ENCODE measurements around the gene DSTYK. TPM values are rescaled to one million over a fixed set of nuclear protein-coding genes. Genes with fewer than 3 reads are reported as not detected.

DSTYK gene, protein sequence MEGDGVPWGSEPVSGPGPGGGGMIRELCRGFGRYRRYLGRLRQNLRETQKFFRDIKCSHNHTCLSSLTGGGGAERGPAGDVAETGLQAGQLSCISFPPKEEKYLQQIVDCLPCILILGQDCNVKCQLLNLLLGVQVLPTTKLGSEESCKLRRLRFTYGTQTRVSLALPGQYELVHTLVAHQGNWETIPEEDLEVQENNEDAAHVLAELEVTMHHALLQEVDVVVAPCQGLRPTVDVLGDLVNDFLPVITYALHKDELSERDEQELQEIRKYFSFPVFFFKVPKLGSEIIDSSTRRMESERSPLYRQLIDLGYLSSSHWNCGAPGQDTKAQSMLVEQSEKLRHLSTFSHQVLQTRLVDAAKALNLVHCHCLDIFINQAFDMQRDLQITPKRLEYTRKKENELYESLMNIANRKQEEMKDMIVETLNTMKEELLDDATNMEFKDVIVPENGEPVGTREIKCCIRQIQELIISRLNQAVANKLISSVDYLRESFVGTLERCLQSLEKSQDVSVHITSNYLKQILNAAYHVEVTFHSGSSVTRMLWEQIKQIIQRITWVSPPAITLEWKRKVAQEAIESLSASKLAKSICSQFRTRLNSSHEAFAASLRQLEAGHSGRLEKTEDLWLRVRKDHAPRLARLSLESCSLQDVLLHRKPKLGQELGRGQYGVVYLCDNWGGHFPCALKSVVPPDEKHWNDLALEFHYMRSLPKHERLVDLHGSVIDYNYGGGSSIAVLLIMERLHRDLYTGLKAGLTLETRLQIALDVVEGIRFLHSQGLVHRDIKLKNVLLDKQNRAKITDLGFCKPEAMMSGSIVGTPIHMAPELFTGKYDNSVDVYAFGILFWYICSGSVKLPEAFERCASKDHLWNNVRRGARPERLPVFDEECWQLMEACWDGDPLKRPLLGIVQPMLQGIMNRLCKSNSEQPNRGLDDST
- 4.4 and 6.4 TPM in 2 replicates for polyA plus RNA-seq (2012; rRNA removed)
- 6.1 TPM in 2 replicates for polyA plus RNA-seq (2012; cell fraction: cytosol; rRNA removed)
- polyA plus RNA-seq (2012; cell fraction: nucleus; rRNA removed) = 3.4 and 4.5 TPM in 2 replicates

DNA sequence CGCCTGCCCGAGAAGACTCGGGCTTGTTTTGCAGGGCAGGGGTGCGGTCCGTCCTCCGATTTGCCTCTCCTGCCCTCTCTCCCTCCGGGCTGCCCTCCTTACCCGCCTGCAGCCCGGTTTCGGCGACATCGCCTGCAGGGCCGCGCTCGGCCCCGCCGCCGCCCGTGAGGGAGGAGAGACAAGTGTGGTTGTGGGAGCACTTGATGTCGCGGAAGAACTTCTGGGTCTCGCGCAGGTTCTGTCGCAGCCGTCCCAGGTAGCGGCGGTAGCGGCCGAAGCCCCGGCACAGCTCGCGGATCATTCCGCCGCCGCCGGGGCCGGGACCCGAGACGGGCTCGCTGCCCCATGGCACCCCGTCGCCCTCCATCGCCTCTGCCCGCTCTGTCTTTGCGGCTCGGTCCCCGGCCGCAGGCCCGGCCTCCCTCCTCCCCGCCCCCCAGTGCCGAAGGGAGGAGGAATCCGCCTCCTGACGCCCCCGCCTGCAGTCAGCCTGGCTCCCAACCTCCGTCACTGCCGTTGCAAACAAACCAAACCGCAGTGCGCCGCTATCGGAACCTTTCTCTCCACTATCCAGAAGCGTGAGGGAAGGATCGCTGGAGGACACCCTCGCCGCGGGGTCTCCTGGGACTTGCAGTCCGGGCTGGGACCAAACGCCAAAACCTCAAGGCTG is at the start of gene DSTYK:
Gene DSTYK, minus strand, starts transcription at position 534 of the 670 bp plus-strand sequence. Its CDS starts 167 bp downstream, at position 367.
- H3K4me2 ChIP-seq = peak within 1 kb of the TSS; percentile 88
- no peaks in the 10 kb centered on the region for H3F3A ChIP-seq (replicated peaks; ENCODE audit: insufficient read depth)
- no peaks in the 10 kb centered on the region for H4K20me1 ChIP-seq (ENCODE audit: insufficient read depth)
- ChIA-PET CTCF (interaction anchor here (1.0 to 3.1 kb wide), 6 partner anchors 9 to 70 kb away, joined by 3 to 11 read pairs (median 4); partner anchors contain the start of gene TMCC2), POLR2A (interaction anchor here (1.4 kb wide), 1 partner anchor 16 kb away, joined by 3 read pairs; the partner anchor contains the start of gene TMCC2)
- H3K4me3 ChIP-seq (ENCODE audit: low read depth in 2 of 2, low read length in 1 of 2) = peak within 1 kb of the TSS; percentile 91 to 99
- H3K9me3 ChIP-seq = no peaks in the 10 kb centered on the region
- DNase-seq = peak; percentile 92
- H3K9me2 ChIP-seq = no peaks in the 10 kb centered on the region
- peaks cover 3 to 5% of the 10 kb centered on the region in 2 experiments; a peak in 1 of 4 replicates for H3K4me1 ChIP-seq (ENCODE audit: control insufficient read depth in 1 of 2, insufficient read depth in 2 of 2, low read depth in 1 of 2, low read length in 1 of 2)
- peaks cover 49% of the 10 kb centered on the region for H3K79me2 ChIP-seq (ENCODE audit: insufficient read depth)
- H3K27me3 ChIP-seq (ENCODE audit: insufficient read depth) = no peaks in the 10 kb centered on the region
- WGBS (ENCODE audit: low lambda C conversion rate) = 3% methylated on average over 10 of the region's 67 CpGs
- H2AFZ ChIP-seq (ENCODE audit: low read depth) = peak within 1 kb of the TSS; percentile 96
- peak within 1 kb of the TSS; percentile 98 for H3K9ac ChIP-seq
- H3K27ac ChIP-seq (ENCODE audit: low read depth in 2 of 2, low read length in 1 of 2) = peak within 1 kb of the TSS; percentile 86 to 89
- H3K36me3 ChIP-seq (replicated peaks in 1 of 2; ENCODE audit: control insufficient read depth in 1 of 2, insufficient read depth in 2 of 2, low read length in 1 of 2) = no peaks in the 10 kb centered on the region
- TF ChIP-seq MXI1 (IDR thresholded peaks at IDR 0.05; ENCODE audit: low read depth, low read length) (0 out of 2 replicates have a peak, but pooled peaks have one; percentile 79), GABPA (IDR thresholded peaks at IDR 0.05; ENCODE audit: low read depth) (peak; percentile 78), EZH2phosphoT487 (IDR thresholded peaks at IDR 0.05; ENCODE audit: borderline replicate concordance, low read depth) (no peak), RXRA (IDR thresholded peaks at IDR 0.05; ENCODE audit: borderline replicate concordance, low read depth) (no peak), RAD21 (IDR thresholded peaks at IDR 0.05; ENCODE audit: low read length) (0 out of 2 replicates have a peak, but pooled peaks have one; percentile 3), GATA2 (CRISPR knock-in tag; IDR thresholded peaks at IDR 0.05) (no peak; the same call in 1 of the 2 replicates), TEAD4 (IDR thresholded peaks at IDR 0.05; ENCODE audit: borderline replicate concordance, insufficient read depth) (peak; percentile 49; the same call in 1 of the 2 replicates), SMC3 (IDR thresholded peaks at IDR 0.05; ENCODE audit: low read depth, low read length) (no peak), FOSL2 (IDR thresholded peaks at IDR 0.05; ENCODE audit: borderline replicate concordance, low read depth) (peak; percentile 15; the same call in 1 of the 2 replicates), ELF1 (IDR thresholded peaks at IDR 0.05) (peak; percentile 74), SIN3A (IDR thresholded peaks at IDR 0.05; ENCODE audit: borderline replicate concordance, low read depth, low read length) (0 out of 2 replicates have a peak, but pooled peaks have one; percentile 69), RCOR1 (IDR thresholded peaks at IDR 0.05; ENCODE audit: low read length) (peak; percentile 86), TCF12 (IDR thresholded peaks at IDR 0.05) (peak; percentile 40; the same call in 1 of the 2 replicates), YY1 (IDR thresholded peaks at IDR 0.05; ENCODE audit: low read depth) (peak; percentile 71; the same call in 1 of the 2 replicates), TAF1 (IDR thresholded peaks at IDR 0.05; ENCODE audit: borderline replicate concordance, low read depth, low read length) (peak; percentile 90)
- TF ChIP-seq, protein P1, sequence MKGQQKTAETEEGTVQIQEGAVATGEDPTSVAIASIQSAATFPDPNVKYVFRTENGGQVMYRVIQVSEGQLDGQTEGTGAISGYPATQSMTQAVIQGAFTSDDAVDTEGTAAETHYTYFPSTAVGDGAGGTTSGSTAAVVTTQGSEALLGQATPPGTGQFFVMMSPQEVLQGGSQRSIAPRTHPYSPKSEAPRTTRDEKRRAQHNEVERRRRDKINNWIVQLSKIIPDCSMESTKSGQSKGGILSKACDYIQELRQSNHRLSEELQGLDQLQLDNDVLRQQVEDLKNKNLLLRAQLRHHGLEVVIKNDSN (IDR thresholded peaks at IDR 0.05; ENCODE audit: borderline replicate concordance, low read depth) = peak; percentile 58
- TF ChIP-seq, protein P2, sequence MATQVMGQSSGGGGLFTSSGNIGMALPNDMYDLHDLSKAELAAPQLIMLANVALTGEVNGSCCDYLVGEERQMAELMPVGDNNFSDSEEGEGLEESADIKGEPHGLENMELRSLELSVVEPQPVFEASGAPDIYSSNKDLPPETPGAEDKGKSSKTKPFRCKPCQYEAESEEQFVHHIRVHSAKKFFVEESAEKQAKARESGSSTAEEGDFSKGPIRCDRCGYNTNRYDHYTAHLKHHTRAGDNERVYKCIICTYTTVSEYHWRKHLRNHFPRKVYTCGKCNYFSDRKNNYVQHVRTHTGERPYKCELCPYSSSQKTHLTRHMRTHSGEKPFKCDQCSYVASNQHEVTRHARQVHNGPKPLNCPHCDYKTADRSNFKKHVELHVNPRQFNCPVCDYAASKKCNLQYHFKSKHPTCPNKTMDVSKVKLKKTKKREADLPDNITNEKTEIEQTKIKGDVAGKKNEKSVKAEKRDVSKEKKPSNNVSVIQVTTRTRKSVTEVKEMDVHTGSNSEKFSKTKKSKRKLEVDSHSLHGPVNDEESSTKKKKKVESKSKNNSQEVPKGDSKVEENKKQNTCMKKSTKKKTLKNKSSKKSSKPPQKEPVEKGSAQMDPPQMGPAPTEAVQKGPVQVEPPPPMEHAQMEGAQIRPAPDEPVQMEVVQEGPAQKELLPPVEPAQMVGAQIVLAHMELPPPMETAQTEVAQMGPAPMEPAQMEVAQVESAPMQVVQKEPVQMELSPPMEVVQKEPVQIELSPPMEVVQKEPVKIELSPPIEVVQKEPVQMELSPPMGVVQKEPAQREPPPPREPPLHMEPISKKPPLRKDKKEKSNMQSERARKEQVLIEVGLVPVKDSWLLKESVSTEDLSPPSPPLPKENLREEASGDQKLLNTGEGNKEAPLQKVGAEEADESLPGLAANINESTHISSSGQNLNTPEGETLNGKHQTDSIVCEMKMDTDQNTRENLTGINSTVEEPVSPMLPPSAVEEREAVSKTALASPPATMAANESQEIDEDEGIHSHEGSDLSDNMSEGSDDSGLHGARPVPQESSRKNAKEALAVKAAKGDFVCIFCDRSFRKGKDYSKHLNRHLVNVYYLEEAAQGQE (IDR thresholded peaks at IDR 0.05; ENCODE audit: low read depth, low read length) = no peak
- TF ChIP-seq, protein P3, sequence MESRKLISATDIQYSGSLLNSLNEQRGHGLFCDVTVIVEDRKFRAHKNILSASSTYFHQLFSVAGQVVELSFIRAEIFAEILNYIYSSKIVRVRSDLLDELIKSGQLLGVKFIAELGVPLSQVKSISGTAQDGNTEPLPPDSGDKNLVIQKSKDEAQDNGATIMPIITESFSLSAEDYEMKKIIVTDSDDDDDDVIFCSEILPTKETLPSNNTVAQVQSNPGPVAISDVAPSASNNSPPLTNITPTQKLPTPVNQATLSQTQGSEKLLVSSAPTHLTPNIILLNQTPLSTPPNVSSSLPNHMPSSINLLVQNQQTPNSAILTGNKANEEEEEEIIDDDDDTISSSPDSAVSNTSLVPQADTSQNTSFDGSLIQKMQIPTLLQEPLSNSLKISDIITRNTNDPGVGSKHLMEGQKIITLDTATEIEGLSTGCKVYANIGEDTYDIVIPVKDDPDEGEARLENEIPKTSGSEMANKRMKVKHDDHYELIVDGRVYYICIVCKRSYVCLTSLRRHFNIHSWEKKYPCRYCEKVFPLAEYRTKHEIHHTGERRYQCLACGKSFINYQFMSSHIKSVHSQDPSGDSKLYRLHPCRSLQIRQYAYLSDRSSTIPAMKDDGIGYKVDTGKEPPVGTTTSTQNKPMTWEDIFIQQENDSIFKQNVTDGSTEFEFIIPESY (IDR thresholded peaks at IDR 0.05; ENCODE audit: borderline replicate concordance, low read depth) = peak; percentile 32; the same call in 1 of the 2 replicates
- TF ChIP-seq, protein P4, sequence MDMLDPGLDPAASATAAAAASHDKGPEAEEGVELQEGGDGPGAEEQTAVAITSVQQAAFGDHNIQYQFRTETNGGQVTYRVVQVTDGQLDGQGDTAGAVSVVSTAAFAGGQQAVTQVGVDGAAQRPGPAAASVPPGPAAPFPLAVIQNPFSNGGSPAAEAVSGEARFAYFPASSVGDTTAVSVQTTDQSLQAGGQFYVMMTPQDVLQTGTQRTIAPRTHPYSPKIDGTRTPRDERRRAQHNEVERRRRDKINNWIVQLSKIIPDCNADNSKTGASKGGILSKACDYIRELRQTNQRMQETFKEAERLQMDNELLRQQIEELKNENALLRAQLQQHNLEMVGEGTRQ (IDR thresholded peaks at IDR 0.05; ENCODE audit: borderline replicate concordance, low read depth, low read length) = no peak
- TF ChIP-seq, protein P5, sequence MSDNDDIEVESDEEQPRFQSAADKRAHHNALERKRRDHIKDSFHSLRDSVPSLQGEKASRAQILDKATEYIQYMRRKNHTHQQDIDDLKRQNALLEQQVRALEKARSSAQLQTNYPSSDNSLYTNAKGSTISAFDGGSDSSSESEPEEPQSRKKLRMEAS (IDR thresholded peaks at IDR 0.05; ENCODE audit: low read depth) = peak; percentile 46

Measured in SK-N-SH (cell line).